ENCODE results near the gene CXCL1.

CXCL1 gene

DNA sequence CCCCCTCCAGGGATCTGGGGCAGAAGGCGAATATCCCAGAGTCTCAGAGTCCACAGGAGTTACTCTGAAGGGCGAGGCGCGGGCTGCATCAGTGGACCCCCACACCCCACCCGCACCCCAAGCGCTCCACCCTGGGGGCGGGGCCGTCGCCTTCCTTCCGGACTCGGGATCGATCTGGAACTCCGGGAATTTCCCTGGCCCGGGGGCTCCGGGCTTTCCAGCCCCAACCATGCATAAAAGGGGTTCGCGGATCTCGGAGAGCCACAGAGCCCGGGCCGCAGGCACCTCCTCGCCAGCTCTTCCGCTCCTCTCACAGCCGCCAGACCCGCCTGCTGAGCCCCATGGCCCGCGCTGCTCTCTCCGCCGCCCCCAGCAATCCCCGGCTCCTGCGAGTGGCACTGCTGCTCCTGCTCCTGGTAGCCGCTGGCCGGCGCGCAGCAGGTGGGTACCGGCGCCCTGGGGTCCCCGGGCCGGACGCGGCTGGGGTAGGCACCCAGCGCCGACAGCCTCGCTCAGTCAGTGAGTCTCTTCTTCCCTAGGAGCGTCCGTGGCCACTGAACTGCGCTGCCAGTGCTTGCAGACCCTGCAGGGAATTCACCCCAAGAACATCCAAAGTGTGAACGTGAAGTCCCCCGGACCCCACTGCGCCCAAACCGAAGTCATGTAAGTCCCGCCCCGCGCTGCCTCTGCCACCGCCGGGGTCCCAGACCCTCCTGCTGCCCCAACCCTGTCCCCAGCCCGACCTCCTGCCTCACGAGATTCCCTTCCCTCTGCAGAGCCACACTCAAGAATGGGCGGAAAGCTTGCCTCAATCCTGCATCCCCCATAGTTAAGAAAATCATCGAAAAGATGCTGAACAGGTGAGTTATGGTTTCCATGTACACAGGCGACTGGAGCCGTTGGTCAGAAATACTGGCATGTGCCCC lies at the start of gene CXCL1:
CXCL1 (plus strand) TSS at position 264 of the 926 bp plus-strand sequence; CDS start at position 342, 78 bp downstream.
- no peak for DNase-seq (ENCODE audit: extremely low read depth in 1 of 2, low read depth in 1 of 2)

DNA sequence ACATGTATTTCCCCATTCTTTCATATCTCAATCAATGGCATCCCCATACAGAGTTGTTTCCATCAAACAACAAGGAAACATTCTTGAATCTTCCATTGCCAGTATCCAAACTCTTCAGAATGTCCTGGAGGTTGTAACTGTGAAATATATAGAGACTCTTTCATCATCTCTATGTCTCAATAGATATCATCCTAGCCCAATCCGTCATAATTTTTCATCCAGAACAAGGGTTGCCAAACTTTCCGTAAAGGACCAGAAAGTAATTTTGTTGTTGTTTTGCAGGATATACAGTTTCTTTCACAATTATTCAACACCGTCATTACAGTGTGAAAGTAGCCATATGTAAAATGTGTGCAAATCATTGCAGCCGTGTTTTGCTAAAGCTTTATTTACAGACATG lies 47.9 kb upstream of the CXCL1 start:
- no peak for DNase-seq (ENCODE audit: extremely low read depth in 1 of 2, low read depth in 1 of 2)

DNA sequence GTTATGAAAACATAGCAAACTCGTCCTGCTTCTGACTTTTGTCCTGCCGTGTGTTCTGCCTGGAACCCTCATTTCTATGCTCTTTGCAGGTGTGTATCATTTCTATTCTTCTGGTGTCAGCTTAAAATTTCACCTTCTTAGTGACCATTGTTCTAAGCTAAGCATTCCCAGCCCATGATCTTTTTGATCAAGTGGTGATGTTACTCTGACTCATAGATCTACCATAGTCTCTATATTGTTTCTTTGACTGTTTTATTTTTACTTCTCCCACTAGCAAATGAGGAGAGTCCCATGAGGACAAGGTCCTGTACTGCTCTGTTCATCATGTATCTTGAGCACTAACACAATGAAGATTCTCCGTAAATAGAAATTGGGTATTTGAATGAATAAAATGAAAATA lies 46.8 kb upstream of the CXCL1 start:
- no peak for DNase-seq (ENCODE audit: extremely low read depth in 1 of 2, low read depth in 1 of 2)

DNA sequence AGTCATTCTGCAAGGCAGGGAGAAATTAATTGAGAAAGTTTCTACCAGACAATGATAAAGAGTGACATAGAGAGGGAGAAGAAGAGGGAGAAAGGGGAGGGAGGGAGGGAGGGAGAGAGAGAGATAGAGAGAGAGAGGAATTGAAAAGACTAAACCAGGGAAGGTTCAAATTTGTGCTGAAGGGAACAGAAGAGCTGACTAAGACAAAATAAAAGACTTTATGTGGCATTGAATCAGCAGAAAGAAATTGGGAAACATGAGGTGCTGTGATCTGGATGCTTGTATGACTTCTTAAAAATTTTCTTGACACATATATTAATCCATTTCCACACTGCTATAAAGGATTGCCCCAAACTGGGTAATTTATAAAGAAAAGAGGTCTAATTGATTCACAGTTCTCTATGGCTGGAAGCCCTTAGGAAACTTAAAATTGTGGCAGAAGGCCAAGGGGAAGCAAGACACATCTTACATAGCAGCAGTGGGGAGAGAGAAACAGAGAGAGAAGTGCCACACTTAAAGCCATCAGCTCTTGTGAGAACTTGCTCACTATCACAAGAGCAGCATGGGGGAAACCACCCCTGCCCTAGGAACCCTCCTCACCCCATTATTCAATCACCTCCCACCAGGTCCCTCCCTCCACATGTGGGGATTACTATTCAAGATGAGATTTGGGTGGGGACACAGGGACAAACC lies 46.2 kb upstream of the CXCL1 start:
- DNase-seq (ENCODE audit: extremely low read depth in 1 of 2, low read depth in 1 of 2): no peak

DNA sequence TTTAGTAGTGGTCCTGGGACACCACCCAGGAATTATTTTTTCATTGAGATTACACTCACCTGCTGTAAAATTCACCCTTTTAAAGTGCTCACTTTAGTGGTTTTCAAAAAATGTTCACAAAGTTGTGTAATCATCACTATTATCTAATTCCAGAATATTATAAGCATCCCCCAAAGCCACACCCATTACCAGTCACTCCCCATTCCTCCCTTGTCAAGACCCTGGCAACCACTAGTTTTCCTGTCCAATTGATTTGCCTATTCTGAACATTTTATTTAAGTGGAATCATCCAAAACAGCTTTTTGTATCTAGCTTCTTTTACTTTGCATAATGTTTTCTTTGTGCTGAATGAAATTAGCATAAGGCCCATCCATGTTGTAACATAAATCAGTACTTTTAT lies 45.4 kb upstream of the CXCL1 start:
- no peak for DNase-seq (ENCODE audit: extremely low read depth in 1 of 2, low read depth in 1 of 2)

DNA sequence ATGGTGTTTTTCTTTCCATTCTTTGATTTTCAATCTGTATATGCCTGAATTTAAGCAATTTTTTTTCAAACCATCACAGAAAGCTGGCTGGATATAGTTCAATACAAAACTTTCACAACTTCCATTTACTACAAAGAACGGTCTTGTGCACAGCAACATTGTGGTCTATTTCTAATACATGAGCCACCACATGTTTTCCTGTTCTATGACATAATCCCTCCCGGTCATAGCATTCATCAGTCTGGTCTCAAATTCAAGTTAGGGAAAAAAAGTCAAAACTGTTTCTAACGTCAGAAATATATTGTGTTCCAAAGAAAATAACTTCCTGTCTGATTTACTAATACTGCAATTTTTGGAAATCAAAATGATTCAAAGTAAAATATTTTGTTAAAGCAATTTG lies 40.2 kb upstream of the CXCL1 start:
- no peak for DNase-seq (ENCODE audit: extremely low read depth in 1 of 2, low read depth in 1 of 2)

DNA sequence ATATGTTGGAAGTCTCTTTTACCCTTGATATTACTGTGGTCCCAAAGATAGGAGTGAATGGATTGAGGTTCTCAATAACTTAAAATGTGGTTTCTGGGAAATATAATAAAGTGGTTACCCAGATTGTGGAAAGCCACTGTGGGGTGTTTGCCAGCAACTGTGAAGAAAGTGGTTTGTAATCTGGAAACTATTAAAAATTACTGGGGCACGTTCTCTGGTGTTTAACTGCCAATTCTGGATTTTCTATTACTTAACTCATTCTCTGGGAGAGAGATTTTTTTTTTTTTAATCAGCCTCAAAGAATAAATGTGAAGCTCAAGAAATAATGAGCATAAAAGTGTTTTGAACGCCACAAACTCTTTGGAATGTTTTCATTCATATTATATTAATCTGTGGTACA lies 37.6 kb upstream of the CXCL1 start:
- DNase-seq (ENCODE audit: extremely low read depth in 1 of 2, low read depth in 1 of 2): no peak

DNA sequence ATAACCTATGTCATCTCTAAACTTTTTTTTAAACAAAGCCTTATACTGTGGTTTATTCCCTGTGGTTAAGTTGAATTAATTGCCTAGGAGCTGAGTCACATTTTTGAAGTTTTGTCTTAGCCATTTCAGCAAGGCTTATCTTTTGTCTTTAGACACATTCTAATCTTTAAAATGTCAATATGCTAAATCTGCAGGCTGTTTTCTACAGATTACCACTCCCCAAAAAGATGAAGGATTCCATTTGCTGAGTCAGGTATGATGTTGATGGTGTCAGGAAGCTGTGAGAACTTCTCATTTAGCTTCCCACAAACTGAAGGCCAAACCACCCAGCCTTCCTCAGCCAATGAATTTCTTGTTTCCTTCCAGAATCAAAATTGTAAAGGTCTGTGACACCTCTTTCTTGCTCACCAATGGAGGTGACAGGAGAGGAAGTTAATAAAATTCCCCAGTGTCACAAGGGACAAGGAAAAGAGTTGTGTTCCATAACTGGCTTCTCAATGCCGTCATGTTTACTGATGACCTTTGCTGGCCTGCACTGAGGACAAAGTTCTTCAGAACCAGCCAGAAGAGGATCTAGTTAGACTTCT lies 36.4 kb upstream of the CXCL1 start:
- no peak for DNase-seq (ENCODE audit: extremely low read depth in 1 of 2, low read depth in 1 of 2)

DNA sequence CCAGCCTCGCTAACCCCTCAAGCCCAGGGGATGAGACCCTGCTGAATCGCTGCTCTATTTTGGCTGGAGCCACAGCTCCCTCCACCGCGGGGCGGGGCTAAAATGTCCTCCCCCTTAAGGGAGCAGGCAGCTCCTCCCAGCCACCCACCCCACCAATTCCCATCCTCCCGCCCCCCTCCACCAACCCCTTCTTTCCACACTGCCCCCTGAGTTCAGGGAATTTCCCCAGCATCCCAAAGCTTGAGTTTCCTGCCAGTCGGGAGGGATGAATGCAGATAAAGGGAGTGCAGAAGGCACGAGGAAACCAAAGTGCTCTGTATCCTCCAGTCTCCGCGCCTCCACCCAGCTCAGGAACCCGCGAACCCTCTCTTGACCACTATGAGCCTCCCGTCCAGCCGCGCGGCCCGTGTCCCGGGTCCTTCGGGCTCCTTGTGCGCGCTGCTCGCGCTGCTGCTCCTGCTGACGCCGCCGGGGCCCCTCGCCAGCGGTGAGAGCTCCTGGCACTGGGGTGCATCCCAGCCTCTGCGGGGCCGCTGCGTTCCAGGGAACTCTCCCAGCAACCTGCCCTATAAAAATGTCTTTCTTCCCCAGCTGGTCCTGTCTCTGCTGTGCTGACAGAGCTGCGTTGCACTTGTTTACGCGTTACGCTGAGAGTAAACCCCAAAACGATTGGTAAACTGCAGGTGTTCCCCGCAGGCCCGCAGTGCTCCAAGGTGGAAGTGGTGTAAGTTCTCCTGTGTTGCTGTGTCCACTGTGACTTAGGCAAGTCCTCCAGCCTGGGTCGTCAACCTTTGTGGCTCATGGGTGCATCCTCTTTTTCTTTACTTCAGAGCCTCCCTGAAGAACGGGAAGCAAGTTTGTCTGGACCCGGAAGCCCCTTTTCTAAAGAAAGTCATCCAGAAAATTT lies 32.6 kb upstream of the CXCL1 start, which contains the start of gene CXCL6:
CXCL6 (plus strand) TSS at position 306 of the 907 bp plus-strand sequence; CDS start at position 379, 73 bp downstream.
- DNase-seq (ENCODE audit: extremely low read depth in 1 of 2, low read depth in 1 of 2): no peak

DNA sequence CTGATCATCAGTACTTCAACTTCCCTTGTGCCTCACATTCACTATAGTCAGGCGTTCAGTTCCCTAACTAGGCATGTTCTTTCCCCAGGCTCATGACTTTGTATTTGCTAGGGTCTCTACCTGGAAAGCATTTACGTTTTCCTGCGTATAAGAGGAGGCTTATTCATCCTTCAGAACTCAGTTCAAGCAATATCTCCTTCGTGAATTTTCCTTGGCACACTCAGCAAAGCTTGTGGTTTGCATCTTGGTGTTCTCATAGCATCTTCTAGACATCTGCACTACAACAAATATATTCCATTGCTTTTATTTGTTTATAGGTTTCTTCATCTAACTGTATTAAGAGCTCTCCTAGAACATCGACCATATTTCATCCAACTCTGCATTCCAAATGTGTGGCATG lies 30.1 kb upstream of the CXCL1 start:
- no peak for DNase-seq (ENCODE audit: extremely low read depth in 1 of 2, low read depth in 1 of 2)

DNA sequence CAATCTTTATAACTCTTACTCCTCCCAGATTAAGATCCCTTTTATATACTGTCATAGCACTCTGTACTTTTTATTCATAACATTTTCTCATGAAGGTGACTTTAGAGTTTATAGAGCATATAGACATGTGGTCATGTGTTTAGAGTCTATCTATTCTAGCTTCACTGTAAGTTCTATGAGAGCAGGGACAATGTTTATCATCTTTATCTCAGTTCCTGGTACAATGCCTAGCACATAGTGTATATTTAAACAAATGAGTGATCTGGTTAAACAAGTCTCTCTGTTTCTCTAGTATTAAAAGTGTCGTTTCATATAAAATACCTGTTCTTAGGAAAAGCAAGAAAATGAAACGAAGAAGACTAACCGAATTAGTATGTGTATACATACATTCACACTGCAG lies 29.5 kb upstream of the CXCL1 start:
- DNase-seq (ENCODE audit: extremely low read depth in 1 of 2, low read depth in 1 of 2): no peak

DNA sequence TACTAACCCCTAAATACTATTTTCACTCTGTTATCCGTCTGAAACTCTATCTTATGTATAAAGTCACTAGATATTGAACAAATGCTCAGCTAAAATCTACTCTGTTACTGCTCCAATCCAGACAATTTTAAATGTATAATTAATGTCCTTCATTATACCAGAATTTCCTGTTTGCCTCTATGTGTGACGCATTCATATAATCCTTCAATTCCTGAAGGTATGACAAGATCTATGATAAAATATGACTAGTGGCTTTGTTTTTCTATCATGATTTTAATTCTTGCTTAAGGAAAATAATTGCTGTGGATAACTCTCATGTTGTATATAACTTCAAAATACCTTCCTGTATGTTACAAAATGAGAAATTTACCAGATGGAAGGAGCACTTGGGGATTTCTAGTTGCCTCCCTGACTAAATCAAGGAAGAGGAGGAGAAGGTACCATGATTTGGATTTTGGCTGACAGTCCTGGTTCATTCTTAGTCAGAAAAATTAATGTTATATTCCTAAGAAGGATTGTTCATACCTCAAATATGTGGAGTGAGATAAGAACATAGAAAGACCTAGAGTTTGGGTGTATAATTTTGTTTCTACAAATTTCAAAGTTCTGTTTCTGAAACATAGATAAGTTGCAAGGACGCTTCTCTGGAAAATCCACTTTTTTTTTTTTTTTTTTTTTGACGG lies 27.8 kb upstream of the CXCL1 start:
- DNase-seq (ENCODE audit: extremely low read depth in 1 of 2, low read depth in 1 of 2): no peak

DNA sequence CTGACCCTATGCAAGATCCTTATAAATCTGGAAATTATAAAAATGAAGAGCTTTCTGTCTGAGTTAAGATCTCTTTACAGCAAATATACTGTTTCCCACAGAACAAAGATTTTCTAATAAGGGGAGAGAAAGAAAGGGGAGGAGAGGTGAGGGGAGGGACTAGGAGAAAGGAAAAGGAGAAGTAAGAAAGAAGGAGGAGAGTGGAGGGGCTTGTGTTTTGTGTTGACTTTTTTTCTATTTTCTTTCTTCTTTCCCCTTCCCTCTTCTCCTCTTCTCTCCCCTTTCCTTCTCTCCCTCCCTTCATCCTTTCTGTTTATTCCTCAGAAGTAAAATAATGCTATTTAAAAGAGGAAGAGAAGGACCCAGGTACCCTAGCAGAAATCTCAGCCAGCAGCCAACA lies 26.5 kb upstream of the CXCL1 start:
- no peak for DNase-seq (ENCODE audit: extremely low read depth in 1 of 2, low read depth in 1 of 2)

DNA sequence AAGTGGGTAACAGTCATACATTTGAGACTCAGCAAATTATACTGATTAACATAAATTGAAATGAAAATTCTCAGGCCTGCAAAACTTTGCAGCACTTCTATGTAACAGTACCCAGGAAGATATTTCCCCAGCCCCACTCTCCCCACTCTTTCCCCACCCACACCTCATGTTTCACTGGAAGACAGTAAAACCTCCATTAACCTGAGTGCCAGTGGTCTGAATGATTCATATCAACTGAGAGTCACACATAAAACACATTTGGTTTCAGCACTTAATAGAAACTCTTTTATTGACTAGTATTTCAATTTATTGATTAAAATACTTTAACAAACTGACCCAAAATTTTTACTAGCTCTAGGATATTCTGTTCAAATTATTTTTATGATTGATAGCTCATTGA lies 25.8 kb upstream of the CXCL1 start:
- DNase-seq (ENCODE audit: extremely low read depth in 1 of 2, low read depth in 1 of 2): no peak

DNA sequence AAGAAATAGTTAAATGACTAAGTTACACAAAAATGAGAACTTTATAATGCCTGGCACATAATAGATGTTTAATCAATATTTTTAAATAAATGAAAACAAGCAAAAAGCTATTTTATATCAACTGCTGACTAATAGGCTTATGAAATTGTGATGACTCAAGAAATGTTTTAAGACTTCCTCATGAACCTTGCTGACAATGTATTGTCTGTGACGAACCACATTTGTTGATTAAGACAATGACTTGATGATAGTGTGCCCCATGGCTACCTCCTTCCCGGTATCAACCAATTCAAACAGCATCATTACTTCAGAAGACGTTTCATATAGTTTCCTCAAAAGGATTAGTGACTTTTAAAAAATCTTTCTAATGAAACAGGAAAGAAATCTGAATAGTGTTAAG lies 24.8 kb upstream of the CXCL1 start:
- DNase-seq (ENCODE audit: extremely low read depth in 1 of 2, low read depth in 1 of 2): no peak

DNA sequence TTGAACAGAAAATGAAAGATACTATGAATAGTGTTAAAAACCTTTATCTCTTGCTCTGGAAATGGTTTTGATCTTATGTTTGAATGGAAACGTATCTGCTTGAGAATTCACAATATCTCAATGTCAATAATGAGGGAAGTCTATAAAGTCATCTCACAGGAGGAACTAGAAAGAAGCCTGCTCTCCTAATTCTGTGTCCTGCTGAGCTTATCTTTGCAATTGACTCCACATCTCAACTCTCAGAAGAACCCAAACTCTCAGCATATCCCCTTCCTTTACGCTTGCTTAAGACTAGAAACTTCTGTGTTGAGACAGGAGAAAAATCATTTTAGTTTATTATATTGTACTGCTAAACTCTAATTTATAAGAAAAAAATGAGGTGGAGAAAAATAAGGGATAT lies 24.4 kb upstream of the CXCL1 start:
- DNase-seq (ENCODE audit: extremely low read depth in 1 of 2, low read depth in 1 of 2): no peak

DNA sequence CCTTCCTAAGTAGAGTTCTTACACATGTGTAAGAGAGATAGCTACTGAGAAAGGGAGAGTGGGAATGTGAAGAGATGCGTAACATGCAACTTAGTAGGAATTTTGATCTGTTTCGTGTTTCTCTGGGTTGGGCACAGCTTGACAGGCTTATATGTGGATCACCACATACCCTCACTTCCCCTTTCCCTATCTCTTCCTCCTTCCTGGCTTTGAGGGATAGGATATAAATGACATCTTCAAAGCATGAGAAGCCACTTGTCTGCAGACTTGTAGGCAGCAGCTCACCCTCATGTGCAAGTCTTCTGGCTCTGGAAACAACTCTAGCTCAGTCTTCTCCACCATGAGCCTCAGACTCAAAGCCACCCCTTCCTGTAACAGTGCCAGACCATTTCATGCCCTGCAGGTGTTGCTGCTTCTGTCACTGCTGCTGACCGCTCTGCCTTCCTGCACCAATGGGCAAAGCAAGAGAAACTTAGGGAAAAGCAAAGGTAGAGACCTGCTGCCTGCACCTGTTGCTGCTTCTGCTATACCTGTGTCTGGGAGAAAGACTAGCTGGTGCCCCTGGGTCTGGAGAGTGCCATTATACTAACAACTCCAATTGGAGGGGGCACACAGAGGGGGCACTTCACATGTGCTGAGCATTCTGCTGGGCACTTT lies 21.5 kb upstream of the CXCL1 start:
- no peak for DNase-seq (ENCODE audit: extremely low read depth in 1 of 2, low read depth in 1 of 2)

DNA sequence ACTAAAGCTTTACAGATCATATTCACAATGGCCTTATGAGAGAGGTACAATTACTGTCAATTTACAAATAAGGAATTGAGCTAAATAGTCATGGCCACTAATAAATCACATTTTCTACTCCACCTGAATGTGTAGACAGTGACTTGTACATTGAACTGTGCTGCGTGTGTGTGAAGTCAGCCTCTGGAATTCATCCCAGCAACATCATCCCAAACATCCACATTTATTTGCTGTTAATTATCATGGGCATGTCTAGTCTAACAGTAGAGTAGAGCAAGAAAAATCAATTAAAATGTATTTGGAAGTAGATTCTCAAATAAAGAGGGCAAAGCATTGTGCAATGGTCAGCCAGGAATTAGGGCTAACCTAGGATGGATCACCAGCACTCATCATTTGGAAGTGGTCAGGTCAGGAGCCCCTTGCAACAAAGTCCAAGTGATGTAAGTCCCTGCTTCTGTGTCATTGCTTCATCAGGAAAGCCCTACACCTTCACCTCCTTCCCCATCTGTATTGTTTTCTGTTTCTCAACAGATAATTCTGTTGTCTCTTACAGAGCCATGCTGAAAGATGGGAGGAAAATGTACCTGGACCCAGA lies 20.9 kb upstream of the CXCL1 start:
- no peak for DNase-seq (ENCODE audit: extremely low read depth in 1 of 2, low read depth in 1 of 2)

DNA sequence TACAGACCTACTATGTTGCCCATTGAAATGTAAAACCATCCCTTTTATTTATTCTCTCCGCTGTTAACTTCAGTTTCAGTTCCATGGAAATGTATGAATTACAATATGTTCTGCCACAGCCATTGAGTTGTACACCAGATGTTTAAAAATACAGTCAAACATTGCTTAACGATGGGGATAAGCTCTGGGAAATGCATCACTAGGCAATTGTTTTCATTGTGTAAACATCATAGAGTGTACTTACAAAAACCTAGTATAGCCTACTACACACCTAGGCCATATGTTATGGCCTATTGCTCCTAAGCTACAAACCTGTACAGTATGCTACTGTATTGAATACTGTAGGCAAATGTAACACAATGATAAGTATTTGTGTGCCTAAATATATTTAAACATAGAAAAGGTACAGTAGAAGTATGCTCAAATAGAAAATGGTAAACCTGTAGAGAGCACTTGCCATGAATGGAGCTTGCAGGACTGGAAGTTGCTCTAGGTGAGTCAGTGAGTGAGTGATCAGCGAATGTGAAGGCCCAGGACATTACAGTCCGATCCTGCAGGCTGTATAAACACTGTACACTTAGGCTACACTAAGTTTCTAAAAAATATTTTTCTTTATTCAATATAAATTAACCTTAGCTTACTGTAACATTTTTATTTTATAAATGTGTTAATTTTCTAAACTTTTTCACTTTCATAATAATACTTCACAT lies 18.8 kb upstream of the CXCL1 start:
- DNase-seq (ENCODE audit: extremely low read depth in 1 of 2, low read depth in 1 of 2): no peak
